Activated naive CD8-positive, alpha-beta T cell treated with anti-CD3 and anti-CD28 coated beads for 36 hours (primary cell): Measurements from ENCODE around the gene HIPK3. TPM values are rescaled to one million over a fixed set of nuclear protein-coding genes. Genes with fewer than 3 reads are reported as not detected.
"Not testable (repeated sequence)": the region's sequence is repeated elsewhere in the genome, so short reads cannot be mapped to it uniquely, and the experiment has no call there.

Experiments used
- DNase-seq: peaks from one replicate; pipeline ENCODE4 v3.0.0; 2021
- H3K27ac Mint-ChIP-seq: one replicate; pipeline ENCODE4 v1.8.0; 2022; ENCODE audit warnings: mild to moderate bottlenecking, moderate library complexity, mixed read lengths
- H3K27me3 Mint-ChIP-seq: one replicate; pipeline ENCODE4 v1.8.0; 2022; ENCODE audit warnings: mild to moderate bottlenecking, mixed read lengths
- H3K36me3 Mint-ChIP-seq: one replicate; pipeline ENCODE4 v1.8.0; 2021; ENCODE audit warnings: mild to moderate bottlenecking, mixed read lengths
- H3K4me1 Mint-ChIP-seq: one replicate; pipeline ENCODE4 v1.8.0; 2021; ENCODE audit warnings: mixed read lengths
- H3K4me3 Mint-ChIP-seq: one replicate; pipeline ENCODE4 v1.8.0; 2022; ENCODE audit warnings: mild to moderate bottlenecking, moderate library complexity, mixed read lengths
- H3K9me3 Mint-ChIP-seq: one replicate; pipeline ENCODE4 v1.8.0; 2022; ENCODE audit warnings: mixed read lengths
- total RNA-seq, 2 experiments: library from RNA; stranded (reverse); gene quantifications; one replicate each; pipeline ENCODE4 v1.2.3, GENCODE V29; 2021

HIPK3 gene
- total RNA-seq, 2 experiments from 2014 or later: 31.3 TPM

- H3K27ac Mint-ChIP-seq, H3K4me1 Mint-ChIP-seq, DNase-seq, H3K4me3 Mint-ChIP-seq, H3K36me3 Mint-ChIP-seq, H3K9me3 Mint-ChIP-seq: not testable (repeated sequence)
- peaks cover 14% of the 10 kb centered on the region for H3K27me3 Mint-ChIP-seq
These were observed 13.5 kb upstream of the HIPK3 start for GRCh38 chr11:33243654-33244053.

- DNase-seq: no peak
- H3K27me3 Mint-ChIP-seq: peaks cover 14% of the 10 kb centered on the region
- no peaks in the 10 kb centered on the region for H3K36me3 Mint-ChIP-seq
- no peak overlapping the region for H3K27ac Mint-ChIP-seq
- H3K4me3 Mint-ChIP-seq: no peak overlapping the region
- no peaks in the 10 kb centered on the region for H3K4me1 Mint-ChIP-seq
- H3K9me3 Mint-ChIP-seq: no peaks in the 10 kb centered on the region
These were observed 8.7 kb upstream of the HIPK3 start for GRCh38 chr11:33248416-33248971.

- DNase-seq: no peak
- peak overlapping the region; percentile 92 for H3K4me3 Mint-ChIP-seq
- H3K27ac Mint-ChIP-seq: peak overlapping the region; percentile 97
- peaks cover under 1% of the 10 kb centered on the region for H3K36me3 Mint-ChIP-seq
- no peaks in the 10 kb centered on the region for H3K27me3 Mint-ChIP-seq
- H3K4me1 Mint-ChIP-seq: peaks cover 23% of the 10 kb centered on the region
- H3K9me3 Mint-ChIP-seq: no peaks in the 10 kb centered on the region
These were observed 959 bp upstream of the HIPK3 start for GRCh38 chr11:33256031-33256812.

- Mint-ChIP-seq H3K4me1 (peaks cover 23% of the 10 kb centered on the region), H3K27me3 (no peaks in the 10 kb centered on the region), H3K9me3 (no peaks in the 10 kb centered on the region), H3K4me3 (peak overlapping the region; percentile 92), H3K36me3 (peaks cover 4% of the 10 kb centered on the region), H3K27ac (peak overlapping the region; percentile 97)
- DNase-seq: no peak
These were observed 395 bp upstream of the HIPK3 start for GRCh38 chr11:33256813-33257159.

- H3K27ac Mint-ChIP-seq: peak overlapping the region; percentile 99
- DNase-seq: peak; percentile 79
These were observed 883 bp downstream of the HIPK3 start for GRCh38 chr11:33257897-33258630.

GRCh38 chr11:33258631-33259205, 1.5 kb downstream of the HIPK3 start:
- H3K9me3 Mint-ChIP-seq: no peaks in the 10 kb centered on the region
- H3K36me3 Mint-ChIP-seq: peaks cover 4% of the 10 kb centered on the region
- DNase-seq: no peak
- H3K4me3 Mint-ChIP-seq: peak overlapping the region; percentile 96
- H3K4me1 Mint-ChIP-seq: peaks cover 37% of the 10 kb centered on the region
- H3K27me3 Mint-ChIP-seq: no peaks in the 10 kb centered on the region
- H3K27ac Mint-ChIP-seq: peak overlapping the region; percentile 99

More at GRCh38 chr11:33257897-33258630, 883 bp downstream of the HIPK3 start:
- Mint-ChIP-seq H3K4me1 (peaks cover 31% of the 10 kb centered on the region), H3K4me3 (peak overlapping the region; percentile 96), H3K27me3 (no peaks in the 10 kb centered on the region), H3K9me3 (no peaks in the 10 kb centered on the region), H3K36me3 (peaks cover 4% of the 10 kb centered on the region)

GRCh38 chr11:33259869-33260268, 2.7 kb downstream of the HIPK3 start:
- Mint-ChIP-seq H3K9me3 (no peaks in the 10 kb centered on the region), H3K27me3 (no peaks in the 10 kb centered on the region), H3K4me3 (peak overlapping the region; percentile 96), H3K4me1 (peaks cover 40% of the 10 kb centered on the region), H3K36me3 (peaks cover 4% of the 10 kb centered on the region), H3K27ac (no peak overlapping the region)
- DNase-seq: no peak

- not testable (repeated sequence) for H3K4me3 Mint-ChIP-seq, H3K36me3 Mint-ChIP-seq
These were observed 4.2 kb downstream of the HIPK3 start for GRCh38 chr11:33261350-33261749.

GRCh38 chr11:33262011-33262645, 4.9 kb downstream of the HIPK3 start:
- no peaks in the 10 kb centered on the region for H3K27me3 Mint-ChIP-seq
- H3K27ac Mint-ChIP-seq: no peak overlapping the region
- H3K4me3 Mint-ChIP-seq: no peak overlapping the region
- DNase-seq: no peak
- peaks cover 4% of the 10 kb centered on the region for H3K36me3 Mint-ChIP-seq
- peaks cover 34% of the 10 kb centered on the region for H3K4me1 Mint-ChIP-seq
- no peaks in the 10 kb centered on the region for H3K9me3 Mint-ChIP-seq

More at GRCh38 chr11:33261350-33261749, 4.2 kb downstream of the HIPK3 start:
- not testable (repeated sequence) for DNase-seq, H3K27ac Mint-ChIP-seq, H3K27me3 Mint-ChIP-seq, H3K9me3 Mint-ChIP-seq
- peaks cover 36% of the 10 kb centered on the region for H3K4me1 Mint-ChIP-seq

- Mint-ChIP-seq H3K4me3 (no peak overlapping the region), H3K36me3 (peaks cover 4% of the 10 kb centered on the region), H3K9me3 (no peaks in the 10 kb centered on the region), H3K27ac (no peak overlapping the region), H3K27me3 (no peaks in the 10 kb centered on the region), H3K4me1 (peaks cover 36% of the 10 kb centered on the region)
- DNase-seq: no peak
These were observed 6.4 kb downstream of the HIPK3 start for GRCh38 chr11:33263549-33263948.

- Mint-ChIP-seq H3K4me3 (no peak overlapping the region), H3K27me3 (no peaks in the 10 kb centered on the region), H3K4me1 (peaks cover 35% of the 10 kb centered on the region), H3K27ac (no peak overlapping the region), H3K9me3 (no peaks in the 10 kb centered on the region), H3K36me3 (peaks cover 6% of the 10 kb centered on the region)
- DNase-seq: no peak
These were observed 7.7 kb downstream of the HIPK3 start for GRCh38 chr11:33264926-33265325.

GRCh38 chr11:33266393-33267215, 9.4 kb downstream of the HIPK3 start:
- H3K9me3 Mint-ChIP-seq: no peaks in the 10 kb centered on the region
- H3K4me1 Mint-ChIP-seq: peaks cover 32% of the 10 kb centered on the region
- H3K36me3 Mint-ChIP-seq: peaks cover 2% of the 10 kb centered on the region
- H3K27me3 Mint-ChIP-seq: no peaks in the 10 kb centered on the region
- no peak for DNase-seq
- H3K27ac Mint-ChIP-seq: no peak overlapping the region
- H3K4me3 Mint-ChIP-seq: no peak overlapping the region

- Mint-ChIP-seq H3K27ac (no peak overlapping the region), H3K4me1 (peaks cover 27% of the 10 kb centered on the region)
These were observed 11.9 kb downstream of the HIPK3 start for GRCh38 chr11:33268945-33269540.

GRCh38 chr11:33269822-33270221, 12.6 kb downstream of the HIPK3 start:
- peaks cover 29% of the 10 kb centered on the region for H3K4me1 Mint-ChIP-seq
- no peaks in the 10 kb centered on the region for H3K9me3 Mint-ChIP-seq
- H3K27ac Mint-ChIP-seq: no peak overlapping the region
- H3K27me3 Mint-ChIP-seq: no peaks in the 10 kb centered on the region
- no peak overlapping the region for H3K4me3 Mint-ChIP-seq
- no peak for DNase-seq
- H3K36me3 Mint-ChIP-seq: peaks cover 6% of the 10 kb centered on the region

More at GRCh38 chr11:33268945-33269540, 11.9 kb downstream of the HIPK3 start:
- Mint-ChIP-seq H3K4me3 (no peak overlapping the region), H3K27me3 (no peaks in the 10 kb centered on the region), H3K9me3 (no peaks in the 10 kb centered on the region), H3K36me3 (peaks cover 6% of the 10 kb centered on the region)
- DNase-seq: no peak
